Ramos (cell line): ENCODE results near the gene PIGS.

Source experiments
- in situ Hi-C: fragments of 300-500 bp; cut with MboI; formaldehyde crosslinking; loops from one replicate; pipeline ENCODE4 v1.14.3; 2022; ENCODE audit warnings: low sequenced_read_pairs; ENCODE audit not compliant: unreplicated experiment

PIGS gene

DNA sequence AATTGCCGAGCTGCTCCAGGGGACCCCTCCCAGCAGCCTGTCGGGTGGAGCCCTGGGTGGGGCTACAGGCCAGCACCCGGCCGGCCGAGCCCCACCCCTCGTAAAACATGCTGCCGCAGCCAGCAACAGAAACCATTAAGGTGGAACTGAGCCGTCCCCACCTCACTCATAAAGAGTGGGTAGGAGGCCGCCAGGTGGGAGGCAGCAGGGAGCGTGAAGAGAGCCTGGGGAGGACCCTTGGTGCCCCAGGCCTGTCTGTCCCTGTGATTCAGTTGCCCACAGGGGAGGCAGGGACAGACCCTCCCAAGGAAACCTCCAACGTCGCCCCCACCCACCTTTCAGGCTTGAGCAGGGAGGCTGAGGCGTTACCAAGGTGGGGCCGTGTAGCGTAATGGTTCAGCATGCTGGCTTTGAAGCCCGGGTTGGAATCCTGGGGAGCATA is 56.7 kb downstream of the PIGS start:
- in situ Hi-C loops = no loop called here

DNA sequence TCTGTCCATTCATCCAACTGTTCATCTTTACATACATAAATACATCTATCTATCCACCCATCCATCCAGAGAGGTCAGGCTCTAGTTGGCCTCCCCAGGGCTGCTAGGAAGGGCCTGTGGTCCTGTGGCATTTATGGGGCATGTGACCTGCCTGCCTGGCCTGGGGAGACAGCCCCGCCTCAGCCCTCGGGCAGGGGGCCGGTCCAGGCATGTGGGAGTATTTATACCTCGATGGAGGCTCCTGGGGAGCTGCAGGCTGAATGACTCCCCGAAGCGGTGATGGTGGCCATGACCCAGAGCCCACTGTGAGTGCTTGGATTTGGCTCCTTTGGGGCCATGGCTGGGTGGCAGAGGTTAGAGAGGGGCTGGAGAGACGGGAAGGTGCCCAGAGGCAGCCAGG is 57.8 kb downstream of the PIGS start:
- in situ Hi-C loops = no loop called here

DNA sequence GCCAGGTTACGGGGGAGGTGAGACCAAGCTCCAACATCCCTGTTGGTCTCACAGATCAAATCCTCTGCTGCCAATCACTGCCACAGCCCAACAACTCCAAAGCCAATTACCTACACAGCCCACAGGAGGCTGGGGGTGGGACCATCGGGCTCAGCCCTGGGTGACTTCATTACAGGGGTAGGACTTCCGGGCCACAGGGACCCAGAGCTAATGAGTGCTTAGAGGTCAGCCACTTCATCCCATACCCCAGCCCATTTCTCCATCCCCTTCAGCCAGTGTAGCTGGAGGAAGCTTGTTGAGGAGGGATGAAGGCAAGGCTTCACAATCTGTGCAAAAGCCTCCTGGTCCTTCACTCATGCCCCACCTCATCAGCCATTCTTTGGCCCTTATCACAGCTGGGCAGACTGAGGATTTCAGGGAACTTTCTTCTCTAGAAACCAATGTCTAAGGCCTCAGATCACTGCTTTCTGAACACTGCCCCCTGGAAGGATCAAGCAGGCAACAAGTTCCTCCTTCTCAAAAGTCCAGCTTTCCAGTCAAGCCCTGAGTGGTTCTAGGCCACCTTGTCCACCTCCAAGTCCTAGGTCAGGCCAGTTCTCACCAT is 59.4 kb downstream of the PIGS start:
- in situ Hi-C loops = no loop called here

GRCh38 chr17:28509789-28510188 is 61.5 kb downstream of the PIGS start:
- in situ Hi-C loops = no loop called here

DNA sequence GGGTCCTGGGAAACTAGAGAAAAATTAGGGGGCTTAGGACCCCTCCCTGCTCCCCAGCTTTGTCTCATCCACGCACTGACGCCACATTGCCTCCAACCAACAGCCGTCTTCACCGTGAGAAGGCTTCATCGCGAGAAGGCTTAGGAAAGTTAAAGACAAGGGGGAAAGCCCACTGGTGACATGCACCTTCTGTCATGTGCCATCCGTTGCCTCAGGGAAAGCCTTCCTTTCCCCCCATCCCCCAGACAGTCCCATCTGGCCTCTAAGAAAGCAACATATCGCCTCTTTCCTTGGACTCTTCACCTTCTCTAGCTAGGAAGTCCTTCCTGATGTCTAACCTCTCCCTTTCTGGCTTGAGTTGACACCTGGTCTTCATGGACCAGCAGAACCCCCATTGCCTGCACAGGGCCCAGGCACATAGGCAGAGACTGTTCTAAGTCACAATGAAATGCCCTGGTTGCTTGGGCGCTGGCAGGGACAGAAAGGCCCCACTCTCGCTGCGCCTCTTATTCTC is 63.1 kb downstream of the PIGS start:
- in situ Hi-C loops = no loop called here

GRCh38 chr17:28507567-28508203 is 63.6 kb downstream of the PIGS start:
- in situ Hi-C loops = no loop called here

GRCh38 chr17:28506763-28507487 is 64.4 kb downstream of the PIGS start:
- in situ Hi-C loops = no loop called here

GRCh38 chr17:28505986-28506665 is 65.2 kb downstream of the PIGS start, which contains the start of gene FOXN1:
TSS of gene FOXN1 (plus strand) at chr17:28506348. CDS start at chr17:28523970, 17,622 bp downstream.
- in situ Hi-C loops = no loop called here

- in situ Hi-C loops = no loop called here
Observed at GRCh38 chr17:28503420-28503819, 67.9 kb downstream of the PIGS start.
